GM12878 (cell line): ENCODE results near the gene TIMM10. TPM values are rescaled to one million over a fixed set of nuclear protein-coding genes. Genes with fewer than 3 reads are reported as not detected.

Experiments used
- ASH2L ChIP-seq: fragments of 300-600, 200-600 bp; sonication (generic); IDR thresholded peaks from 2 replicates; pipeline ENCODE4 v1.6.1; 2017; ENCODE audit warnings: low read depth, mild to moderate bottlenecking, borderline replicate concordance
- BCLAF1 ChIP-seq: fragments of 450-650 bp; IDR thresholded peaks from 2 replicates; pipeline ENCODE4 v1.6.1; 2017; ENCODE audit warnings: antibody characterized with exemption, mild to moderate bottlenecking, moderate library complexity
- CBFB ChIP-seq: IDR thresholded peaks from 2 replicates; pipeline ENCODE4 v1.6.1; 2016; ENCODE audit warnings: antibody characterized with exemption, low read depth
- E4F1 ChIP-seq: fragments of 450-650 bp; IDR thresholded peaks from 2 replicates; pipeline ENCODE4 v1.6.1; 2018; ENCODE audit warnings: borderline replicate concordance, mild to moderate bottlenecking; ENCODE audit not compliant: partially characterized antibody
- EP300 ChIP-seq, 2 experiments: fragments of 150-350 bp in 1 of 2; IDR thresholded peaks; 2 replicates each; pipeline ENCODE4 v1.6.1; 2011 to 2012; ENCODE audit warnings: low read depth in 2 of 2, low read length in 2 of 2, borderline replicate concordance in 1 of 2, improper control_type of control experiment in 1 of 2, inconsistent platforms in 1 of 2; ENCODE audit not compliant: control insufficient read depth in 1 of 2
- FOS ChIP-seq: IDR thresholded peaks from 3 replicates; pipeline ENCODE4 v1.6.1; 2011; ENCODE audit warnings: borderline replicate concordance; ENCODE audit not compliant: insufficient read length; ENCODE audit errors: extremely low read depth
- GATAD2B ChIP-seq: fragments of 450-650 bp; conservative IDR thresholded peaks from 2 replicates; pipeline ENCODE4 v1.6.1; 2017; ENCODE audit warnings: low read depth, mild to moderate bottlenecking, moderate library complexity
- IKZF1 ChIP-seq: fragments of 450-650 bp; conservative IDR thresholded peaks from 2 replicates; pipeline ENCODE4 v1.6.1; 2017; ENCODE audit warnings: antibody characterized with exemption, mild to moderate bottlenecking
- IKZF2 ChIP-seq, 2 experiments: fragments of 450-650 bp; IDR thresholded peaks; 2 replicates each; pipeline ENCODE4 v1.6.1; 2017; ENCODE audit warnings: mild to moderate bottlenecking in 2 of 2, moderate library complexity in 2 of 2
- NFXL1 ChIP-seq: fragments of 450-650 bp; IDR thresholded peaks from 2 replicates; pipeline ENCODE4 v1.6.1; 2017; ENCODE audit warnings: antibody characterized with exemption, mild to moderate bottlenecking, borderline replicate concordance
- PML ChIP-seq: IDR thresholded peaks from 2 replicates; pipeline ENCODE4 v1.6.1; 2012; ENCODE audit warnings: low read length, inconsistent platforms
- SMAD5 ChIP-seq: IDR thresholded peaks from 2 replicates; pipeline ENCODE4 v1.6.1; 2016; ENCODE audit warnings: antibody characterized with exemption, low read depth
- ZBTB4 ChIP-seq: fragments of 450-650 bp; formaldehyde crosslinking; IDR thresholded peaks from 2 replicates; pipeline ENCODE4 v1.4.0; 2022; ENCODE audit warnings: mild to moderate bottlenecking, moderate library complexity
- ZBTB40 ChIP-seq: fragments of 450-650 bp; IDR thresholded peaks from 2 replicates; pipeline ENCODE4 v1.6.1; 2016; ENCODE audit warnings: mild to moderate bottlenecking, moderate library complexity, borderline replicate concordance
- ZNF274 ChIP-seq: IDR thresholded peaks from one replicate; pipeline ENCODE4 v1.8.0; 2011; ENCODE audit not compliant: insufficient read length, insufficient read depth
- polyA plus RNA-seq, 11 experiments: library from polyadenylated mRNA; depleted of rRNA in 4 of 11; unstranded in 6 of 11; stranded (reverse) in 5 of 11; fragments of >200 nt; fragmentation: Nextera tagmentation in 4 of 11; fragmentation: Illumina TruSeq in 1 of 11; extraction: Ambion mirVana in 4 of 11; extraction: Trizol in 1 of 11; gene quantifications; 1 replicate in 1 of 11; 2 replicates in 10 of 11; pipeline versions ENCODE4 v1.2.1 to v1.2.3, GENCODE V29; 2011 to 2016; ENCODE audit warnings: inconsistent platforms in 2 of 11, missing spikeins in 2 of 11, low read depth in 1 of 11
- total RNA-seq, 4 experiments: library from RNA; depleted of rRNA in 3 of 4; stranded (reverse); fragments of >200 nt in 3 of 4; fragmentation: Illumina TruSeq in 1 of 4; extraction: Trizol in 1 of 4; gene quantifications; 2 replicates each; pipeline versions ENCODE4 v1.2.1 to v1.2.3, GENCODE V29; 2013 to 2021

TIMM10 gene
- total and polyA plus RNA-seq, 10 of the 15 experiments (the other 5 are each of a cell fraction or from before 2014, with no cell fraction given), result 148 to 898 (median 206) TPM

GRCh38 chr11:57530596-57531507 is at the start of gene TIMM10 (continued):
- TF ChIP-seq ZBTB40 (peak; percentile 93), E4F1 (peak; percentile 27), PML (peak; percentile 74), SMAD5 (no peak), IKZF2 (IDR thresholded peaks at IDR 0.05) (no peak; a peak in 1 of 4 replicates), GATAD2B (no peak), ZNF274 (no peak), IKZF1 (peak; percentile 81), NFXL1 (no peak), FOS (no peak), ASH2L (no peak), ZBTB4 (CRISPR knock-in tag) (no peak), EP300 (IDR thresholded peaks at IDR 0.05; ENCODE audit: borderline replicate concordance in 1 of 2, control insufficient read depth in 1 of 2, low read depth in 2 of 2, low read length in 2 of 2) (peak; percentile 21 to 35; a peak in 2 of 4 replicates), BCLAF1 (no peak), CBFB (peak; percentile 29; the same call in 1 of the 2 replicates)
